NB4 (cell line): ENCODE measurements around the gene VAC14.

ENCODE experiments used
- DNase-seq: peaks from one replicate; pipeline ENCODE4 v3.0.0; 2010; ENCODE audit warnings: low read depth
- H3K4me3 ChIP-seq: one replicate; pipeline ENCODE4 v1.5.1; 2011; ENCODE audit warnings: mild to moderate bottlenecking, low read depth, low read length, moderate library complexity
- CTCF ChIP-seq: IDR thresholded peaks from one replicate; pipeline ENCODE4 v1.5.1; 2012; ENCODE audit warnings: low read depth, low read length
- MAX ChIP-seq: IDR thresholded peaks from 2 replicates; pipeline ENCODE4 v1.6.1; 2011; ENCODE audit warnings: low read depth, low read length
- MYC ChIP-seq: IDR thresholded peaks from 2 replicates; pipeline ENCODE4 v1.6.1; 2011; ENCODE audit warnings: low read depth, low read length
- POLR2A ChIP-seq: IDR thresholded peaks from 2 replicates; pipeline ENCODE4 v1.6.1; 2011; ENCODE audit warnings: mild to moderate bottlenecking; ENCODE audit not compliant: insufficient read length; ENCODE audit errors: extremely low read depth

VAC14 gene

GRCh38 chr16:70725912-70726828, 74.8 kb downstream of the VAC14 start:
- TF ChIP-seq MYC (no peak), POLR2A (no peak)
- DNase-seq: no peak
- no peak overlapping the region for H3K4me3 ChIP-seq

GRCh38 chr16:70725024-70725911, 75.7 kb downstream of the VAC14 start:
- TF ChIP-seq MYC (no peak), CTCF (no peak), MAX (no peak), POLR2A (no peak)
- no peak overlapping the region for H3K4me3 ChIP-seq
- no peak for DNase-seq

- no peak overlapping the region for H3K4me3 ChIP-seq
- no peak for DNase-seq
- TF ChIP-seq MAX (no peak), MYC (no peak), CTCF (no peak), POLR2A (no peak)
Observed at GRCh38 chr16:70724146-70725023, 76.6 kb downstream of the VAC14 start.

GRCh38 chr16:70723740-70724145, 77.2 kb downstream of the VAC14 start:
- TF ChIP-seq MAX: no peak
- TF ChIP-seq MYC: no peak
- TF ChIP-seq POLR2A: no peak
- no peak for TF ChIP-seq CTCF

GRCh38 chr16:70721202-70721963, 79.6 kb downstream of the VAC14 start:
- no peak for TF ChIP-seq MYC
- no peak for TF ChIP-seq MAX
- TF ChIP-seq POLR2A: no peak
- TF ChIP-seq CTCF: no peak
- DNase-seq: no peak
- no peak overlapping the region for H3K4me3 ChIP-seq

More at GRCh38 chr16:70723740-70724145, 77.2 kb downstream of the VAC14 start:
- no peak for DNase-seq
- H3K4me3 ChIP-seq: no peak overlapping the region
